GM23338 (cell line): Measurements from ENCODE around the gene CXXC5. TPM values are rescaled to one million over a fixed set of nuclear protein-coding genes. Genes with fewer than 3 reads are reported as not detected.

Experiments used
- ATAC-seq: fragments of 200-7000 bp; cut with Tn5 transposase; 3 replicates; pipeline ENCODE4 v1.9.1; 2020
- DNase-seq: peaks from one replicate; pipeline ENCODE4 v3.0.0-alpha.2; 2015; ENCODE audit warnings: low spot score
- H2AFZ ChIP-seq: fragments of 200-600 bp; sonication (generic); 2 replicates; pipeline ENCODE4 v1.8.0; 2016; ENCODE audit warnings: antibody characterized with exemption, mild to moderate bottlenecking, moderate library complexity
- H3F3A ChIP-seq: fragments of 200-600 bp; sonication (generic); replicated peaks from 2 replicates; pipeline ENCODE4 v1.8.0; 2017; ENCODE audit warnings: antibody characterized with exemption, mixed run types, low read depth
- H3K27ac ChIP-seq: fragments of 200-600 bp; sonication (generic); 2 replicates; pipeline ENCODE4 v1.6.1; 2016; ENCODE audit warnings: low read depth
- H3K27me3 ChIP-seq: fragments of 200-600 bp; sonication (generic); 2 replicates; pipeline ENCODE4 v1.8.0; 2016; ENCODE audit warnings: mild to moderate bottlenecking, mixed run types, moderate library complexity; ENCODE audit not compliant: insufficient read depth
- H3K36me3 ChIP-seq: fragments of 200-600 bp; sonication (generic); 2 replicates; pipeline ENCODE4 v1.8.0; 2016; ENCODE audit warnings: mild to moderate bottlenecking; ENCODE audit not compliant: insufficient read depth
- H3K4me1 ChIP-seq: fragments of 200-600 bp; sonication (generic); 2 replicates; pipeline ENCODE4 v1.8.0; 2016; ENCODE audit warnings: mild to moderate bottlenecking, moderate library complexity; ENCODE audit not compliant: insufficient read depth
- H3K4me2 ChIP-seq: fragments of 200-600 bp; sonication (generic); 2 replicates; pipeline ENCODE4 v1.7.1; 2017; ENCODE audit warnings: mixed run types
- H3K4me3 ChIP-seq: fragments of 200-600 bp; sonication (generic); 2 replicates; pipeline ENCODE4 v1.6.1; 2016; ENCODE audit warnings: mixed run types
- H3K79me2 ChIP-seq: fragments of 200-600 bp; sonication (generic); replicated peaks from 2 replicates; pipeline ENCODE4 v1.8.0; 2017; ENCODE audit warnings: mild to moderate bottlenecking; ENCODE audit not compliant: insufficient read depth
- H3K9me2 ChIP-seq: fragments of 200-600 bp; sonication (generic); 2 replicates; pipeline ENCODE4 v1.8.0; 2017; ENCODE audit not compliant: insufficient read depth
- H4K20me1 ChIP-seq: fragments of 200-600 bp; sonication (generic); replicated peaks from 2 replicates; pipeline ENCODE4 v1.8.0; 2017; ENCODE audit warnings: mild to moderate bottlenecking; ENCODE audit not compliant: insufficient read depth
- H3K27ac Mint-ChIP-seq: 2 replicates; pipeline ENCODE4 v1.8.0; 2020; ENCODE audit warnings: inconsistent platforms, mild to moderate bottlenecking, moderate library complexity, mixed read lengths
- H3K27me3 Mint-ChIP-seq: 3 replicates; pipeline ENCODE4 v1.8.0; 2022; ENCODE audit warnings: low read depth, mild to moderate bottlenecking, moderate library complexity, mixed read lengths, inconsistent platforms; ENCODE audit not compliant: insufficient read depth, poor library complexity
- H3K36me3 Mint-ChIP-seq: 3 replicates; pipeline ENCODE4 v1.8.0; 2021; ENCODE audit warnings: low read depth, mild to moderate bottlenecking, inconsistent platforms, moderate library complexity, mixed read lengths
- H3K4me1 Mint-ChIP-seq: 3 replicates; pipeline ENCODE4 v1.8.0; 2020; ENCODE audit warnings: mild to moderate bottlenecking, inconsistent platforms, mixed read lengths
- H3K4me3 Mint-ChIP-seq: 3 replicates; pipeline ENCODE4 v1.8.0; 2021; ENCODE audit warnings: moderate library complexity, mild to moderate bottlenecking, inconsistent platforms, mixed read lengths
- H3K9me3 Mint-ChIP-seq: 3 replicates; pipeline ENCODE4 v1.8.0; 2020; ENCODE audit warnings: moderate library complexity, mild to moderate bottlenecking, inconsistent platforms, mixed read lengths
- CREB1 ChIP-seq: fragments of 250-450 bp; sonication (Bioruptor Pico); IDR thresholded peaks from 2 replicates; pipeline ENCODE4 v1.5.0; 2020; ENCODE audit warnings: low read depth, mild to moderate bottlenecking, moderate library complexity
- CTCF ChIP-seq, 2 experiments: fragments of 200-600 bp in 1 of 2; sonication (generic) in 1 of 2; conservative IDR thresholded peaks; 2 replicates each; pipeline versions ENCODE4 v1.5.1 to v1.6.1; 2016 to 2017; ENCODE audit warnings: antibody characterized with exemption in 2 of 2, low read depth in 2 of 2, mild to moderate bottlenecking in 2 of 2, moderate library complexity in 1 of 2
- EZH2 ChIP-seq: fragments of 200-600 bp; sonication (generic); IDR thresholded peaks from one replicate; pipeline ENCODE4 v1.8.0; 2017; ENCODE audit warnings: antibody characterized with exemption, mild to moderate bottlenecking, low read depth; ENCODE audit not compliant: unreplicated experiment
- EZH2phosphoT487 ChIP-seq: fragments of 200-600 bp; sonication (generic); IDR thresholded peaks from one replicate; pipeline ENCODE4 v1.8.1; 2018; ENCODE audit warnings: antibody characterized with exemption; ENCODE audit not compliant: unreplicated experiment
- POLR2AphosphoS5 ChIP-seq: IDR thresholded peaks from 2 replicates; pipeline ENCODE4 v1.6.1; 2016; ENCODE audit warnings: antibody characterized with exemption, low read depth
- STAT1 ChIP-seq: IDR thresholded peaks from one replicate; pipeline ENCODE4 v1.6.1; 2016; ENCODE audit warnings: antibody characterized with exemption; ENCODE audit not compliant: unreplicated experiment
- ZNF331 ChIP-seq: fragments of 250-450 bp; sonication (Bioruptor Pico); IDR thresholded peaks from 2 replicates; pipeline ENCODE4 v1.5.0; 2020; ENCODE audit warnings: low read depth, mild to moderate bottlenecking, moderate library complexity
- ZNF462 ChIP-seq: fragments of 250-450 bp; sonication (Bioruptor Pico); IDR thresholded peaks from 2 replicates; pipeline ENCODE4 v1.5.0; 2020; ENCODE audit warnings: mild to moderate bottlenecking, moderate library complexity
- polyA plus RNA-seq: library from polyadenylated mRNA; unstranded; fragments of >200 nt; fragmentation: Nextera tagmentation; extraction: Ambion mirVana; gene quantifications from 2 replicates; pipeline ENCODE4 v1.2.1, GENCODE V29; 2016
- total RNA-seq: library from RNA; depleted of rRNA; stranded (reverse); fragments of >200 nt; shearing (Covaris generic); gene quantifications from 2 replicates; pipeline ENCODE4 v1.2.3, GENCODE V29; 2014
- TF ChIP-seq, protein P1 (sequence below): IDR thresholded peaks from 2 replicates; pipeline ENCODE4 v1.6.1; 2016; ENCODE audit warnings: antibody characterized with exemption

The CXXC5 gene
- total and polyA plus RNA-seq, 2 experiments from 2014 or later, result 63.3 to 111 TPM

- ATAC-seq (peak; percentile 17), DNase-seq (peak; percentile 43)
- no peak overlapping the region for H3K27ac Mint-ChIP-seq
- no peak overlapping the region for H2AFZ ChIP-seq
- no peaks in the 10 kb centered on the region for H3K9me3 Mint-ChIP-seq
- no peak overlapping the region for H3K4me3 Mint-ChIP-seq
- no peak overlapping the region for H3K4me3 ChIP-seq
- H3K9me2 ChIP-seq, result no peaks in the 10 kb centered on the region
- peaks cover 63% of the 10 kb centered on the region for H3K4me1 ChIP-seq
- no peak overlapping the region for H3K27ac ChIP-seq
- no peaks in the 10 kb centered on the region for H3K27me3 ChIP-seq
- H3K36me3 ChIP-seq, result no peaks in the 10 kb centered on the region; the same call in 1 of the 2 replicates
- no peaks in the 10 kb centered on the region for H3K79me2 ChIP-seq
- H3K27me3 Mint-ChIP-seq, result peaks cover 31% of the 10 kb centered on the region
- TF ChIP-seq EZH2 (no peak), CREB1 (CRISPR knock-in tag) (no peak), POLR2AphosphoS5 (no peak; the same call in 1 of the 2 replicates), ZNF331 (CRISPR knock-in tag) (no peak), CTCF (conservative IDR thresholded peaks at IDR 0.05; ENCODE audit: low read depth in 2 of 2) (peak; percentile 42 to 59)
- TF ChIP-seq, protein P1, sequence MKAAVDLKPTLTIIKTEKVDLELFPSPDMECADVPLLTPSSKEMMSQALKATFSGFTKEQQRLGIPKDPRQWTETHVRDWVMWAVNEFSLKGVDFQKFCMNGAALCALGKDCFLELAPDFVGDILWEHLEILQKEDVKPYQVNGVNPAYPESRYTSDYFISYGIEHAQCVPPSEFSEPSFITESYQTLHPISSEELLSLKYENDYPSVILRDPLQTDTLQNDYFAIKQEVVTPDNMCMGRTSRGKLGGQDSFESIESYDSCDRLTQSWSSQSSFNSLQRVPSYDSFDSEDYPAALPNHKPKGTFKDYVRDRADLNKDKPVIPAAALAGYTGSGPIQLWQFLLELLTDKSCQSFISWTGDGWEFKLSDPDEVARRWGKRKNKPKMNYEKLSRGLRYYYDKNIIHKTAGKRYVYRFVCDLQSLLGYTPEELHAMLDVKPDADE, result no peak
- peaks cover 50% of the 10 kb centered on the region for H3K36me3 Mint-ChIP-seq
- peaks cover 78% of the 10 kb centered on the region for H3K4me1 Mint-ChIP-seq
- H3F3A ChIP-seq, result peaks cover 21% of the 10 kb centered on the region; the same call in 1 of the 2 replicates
- peaks cover 12% of the 10 kb centered on the region for H4K20me1 ChIP-seq
- H3K4me2 ChIP-seq, result peak overlapping the region; percentile 43; the same call in 1 of the 2 replicates
These were observed 37.0 kb downstream of the CXXC5 start for GRCh38 chr5:139684881-139685749.

DNA sequence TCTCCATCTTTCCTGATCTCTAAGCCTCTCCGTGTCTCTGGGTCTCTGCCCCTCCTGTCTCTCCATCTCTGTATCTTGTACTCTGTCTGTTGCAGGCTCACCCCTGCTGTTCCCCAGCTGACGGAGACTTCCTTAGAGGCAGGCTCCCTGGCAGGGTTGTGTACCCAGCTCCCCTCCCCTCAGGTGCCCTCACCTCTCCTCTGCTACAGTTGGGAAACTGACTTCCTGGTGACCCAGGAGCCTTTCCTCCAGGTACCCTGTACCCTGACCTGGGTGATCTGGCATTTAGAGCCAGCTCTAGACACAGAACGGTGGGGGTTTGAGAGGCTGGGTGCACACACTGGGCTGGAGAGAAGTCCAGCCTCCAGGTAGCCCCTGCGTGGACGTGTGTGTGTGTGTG, 37.7 kb downstream of the CXXC5 start:
- peaks cover 86% of the 10 kb centered on the region for H3K4me1 Mint-ChIP-seq

More for the DNA sequence above, 37.7 kb downstream of the CXXC5 start:
- peak overlapping the region; percentile 9; the same call in 1 of the 2 replicates for H3K27ac Mint-ChIP-seq
- Histone ChIP-seq H3K27me3 (peaks cover 2% of the 10 kb centered on the region; the same call in 1 of the 2 replicates), H3K79me2 (no peaks in the 10 kb centered on the region), H3K27ac (no peak overlapping the region), H3K4me2 (no peak overlapping the region), H3K4me1 (peaks cover 71% of the 10 kb centered on the region), H3K4me3 (no peak overlapping the region), H3F3A (peaks cover 21% of the 10 kb centered on the region; the same call in 1 of the 2 replicates), H3K9me2 (no peaks in the 10 kb centered on the region), H3K36me3 (no peaks in the 10 kb centered on the region; the same call in 1 of the 2 replicates), H4K20me1 (peaks cover 12% of the 10 kb centered on the region), H2AFZ (no peak overlapping the region)
- H3K9me3 Mint-ChIP-seq, result no peaks in the 10 kb centered on the region
- TF ChIP-seq EZH2 (no peak), STAT1 (no peak), ZNF331 (CRISPR knock-in tag) (no peak), EZH2phosphoT487 (no peak), ZNF462 (CRISPR knock-in tag) (no peak)
- peaks cover 44% of the 10 kb centered on the region for H3K36me3 Mint-ChIP-seq
- DNase-seq, result no peak
- ATAC-seq, result no peak
- peak overlapping the region; percentile 22; the same call in 1 of the 3 replicates for H3K4me3 Mint-ChIP-seq
- peaks cover 29% of the 10 kb centered on the region for H3K27me3 Mint-ChIP-seq
